ENCODE data around the gene RASAL2. TPM values are rescaled to one million over a fixed set of nuclear protein-coding genes. Genes with fewer than 3 reads are reported as not detected.

Gene RASAL2
- total RNA-seq, 4 donors from 2014 or later, result 17.9 to 27.3 (median 23.5) TPM

- WGBS, 2 donors, result 82% methylated on average over 6 of the region's 6 CpGs
- Histone ChIP-seq H3K4me1 (peaks cover 0 to 4% of the 10 kb centered on the region in 2 donors), H3K27me3 (no peaks in the 10 kb centered on the region), H3K27ac (no peak overlapping the region), H3K36me3 (no peaks in the 10 kb centered on the region), H3K9me3 (no peaks in the 10 kb centered on the region), H3K4me3 (replicated peaks in 1 of 3) (no peak overlapping the region)
- TF ChIP-seq POLR2A (IDR thresholded peaks at IDR 0.05), result no peak
- TF ChIP-seq CTCF (IDR thresholded peaks at IDR 0.05), result no peak
- no peak for DNase-seq
- intact Hi-C loops (cut with DNase I), result no loop called here
These were observed 61.8 kb downstream of the RASAL2 start for GRCh38 chr1:178155481-178156255.

DNA sequence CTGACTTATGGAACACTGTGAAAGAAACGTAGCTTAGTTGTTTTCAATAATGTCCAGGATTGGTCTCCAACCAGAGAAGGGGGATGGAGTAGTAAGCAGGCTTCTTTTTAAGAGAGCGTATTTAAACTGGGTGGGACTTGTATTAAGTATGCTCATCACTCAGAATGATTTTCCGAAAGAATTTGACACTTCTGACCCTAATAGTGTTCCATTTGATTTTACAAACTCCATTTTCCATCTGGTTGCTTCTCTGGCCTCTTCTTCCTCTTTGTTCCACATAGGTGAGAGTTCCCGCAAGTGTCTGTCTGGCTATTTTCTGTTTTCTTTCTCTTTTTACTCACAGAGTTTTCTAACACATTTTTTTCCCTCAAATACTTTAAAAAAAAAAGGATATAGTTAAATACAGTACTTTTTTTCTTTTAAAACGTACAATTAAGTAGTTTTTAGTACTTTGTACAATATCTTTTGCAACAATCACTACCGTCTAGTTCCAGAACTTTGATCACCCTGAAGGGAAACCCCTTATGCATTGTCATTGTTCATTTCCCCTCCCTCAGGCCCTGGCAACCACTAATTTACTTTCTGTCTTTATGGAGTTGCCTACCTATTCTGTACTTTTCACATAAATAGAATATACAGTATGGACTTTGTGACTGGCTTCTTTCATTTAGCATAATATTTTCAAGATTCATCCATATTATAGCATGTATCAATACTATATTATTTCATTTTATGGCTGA, 67.0 kb downstream of the RASAL2 start:
- no peak for DNase-seq
- TF ChIP-seq POLR2A (IDR thresholded peaks at IDR 0.05) (no peak), CTCF (IDR thresholded peaks at IDR 0.05) (no peak)
- no peak overlapping the region for H3K4me3 ChIP-seq (replicated peaks in 1 of 3)
- peaks cover 0 to 4% of the 10 kb centered on the region in 2 donors for H3K4me1 ChIP-seq
- intact Hi-C loops (cut with DNase I), result no loop called here
- H3K27me3 ChIP-seq, result no peaks in the 10 kb centered on the region
- H3K9me3 ChIP-seq, result no peaks in the 10 kb centered on the region
- H3K27ac ChIP-seq, result no peak overlapping the region
- 68 to 76% methylated on average over 6 of the region's 6 CpGs for WGBS, 2 donors
- no peaks in the 10 kb centered on the region for H3K36me3 ChIP-seq

GRCh38 chr1:178161516-178161915, 67.6 kb downstream of the RASAL2 start:
- H3K9me3 ChIP-seq, result no peaks in the 10 kb centered on the region
- H3K36me3 ChIP-seq, result no peaks in the 10 kb centered on the region
- no peaks in the 10 kb centered on the region for H3K27me3 ChIP-seq
- intact Hi-C loops (cut with DNase I), result no loop called here
- no peak overlapping the region for H3K4me3 ChIP-seq (replicated peaks in 1 of 3)
- WGBS, 2 donors, result 74 to 78% methylated on average over 2 of the region's 2 CpGs
- H3K27ac ChIP-seq, result no peak overlapping the region
- no peak for DNase-seq
- TF ChIP-seq CTCF (IDR thresholded peaks at IDR 0.05) (no peak), POLR2A (IDR thresholded peaks at IDR 0.05) (no peak)
- peaks cover 0 to 4% of the 10 kb centered on the region in 2 donors for H3K4me1 ChIP-seq

DNA sequence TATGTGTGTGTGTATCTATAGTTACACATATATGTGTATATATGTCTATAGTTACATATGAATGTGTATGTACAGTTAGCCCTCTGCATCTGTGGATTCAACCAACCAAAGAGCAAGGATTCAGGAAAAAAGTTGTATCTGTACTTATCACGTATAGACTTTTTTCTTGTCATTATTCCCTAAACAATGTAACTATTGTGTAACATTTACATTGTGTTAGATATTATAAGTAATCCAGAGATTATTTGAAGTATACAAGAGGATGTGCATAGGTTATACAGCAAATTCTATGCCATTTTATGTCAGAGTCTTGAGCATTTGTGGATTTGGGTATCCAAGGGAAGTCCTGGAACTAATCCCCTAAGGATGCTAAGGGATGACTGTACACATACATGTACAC, 71.3 kb downstream of the RASAL2 start:
- no peak overlapping the region for H3K27ac ChIP-seq
- no peaks in the 10 kb centered on the region for H3K4me1 ChIP-seq
- TF ChIP-seq CTCF (IDR thresholded peaks at IDR 0.05), result no peak
- no peak for TF ChIP-seq POLR2A (IDR thresholded peaks at IDR 0.05)
- DNase-seq, result no peak
- no peaks in the 10 kb centered on the region for H3K36me3 ChIP-seq
- no peaks in the 10 kb centered on the region for H3K27me3 ChIP-seq
- intact Hi-C loops (cut with DNase I), result no loop called here
- no peak overlapping the region for H3K4me3 ChIP-seq (replicated peaks in 1 of 3)
- WGBS, 2 donors, result 94 to 97% methylated on average over 1 of the region's 1 CpG
- H3K9me3 ChIP-seq, result no peaks in the 10 kb centered on the region

- intact Hi-C loops (cut with DNase I), result no loop called here
- H3K27me3 ChIP-seq, result no peaks in the 10 kb centered on the region
- H3K4me3 ChIP-seq (replicated peaks in 1 of 3), result no peak overlapping the region
- H3K27ac ChIP-seq, result no peak overlapping the region
- WGBS, 2 donors, result 81 to 82% methylated on average over 1 of the region's 1 CpG
- H3K4me1 ChIP-seq, result no peaks in the 10 kb centered on the region
- H3K9me3 ChIP-seq, result no peaks in the 10 kb centered on the region
- H3K36me3 ChIP-seq, result no peaks in the 10 kb centered on the region
- no peak for DNase-seq
- no peak for TF ChIP-seq CTCF (IDR thresholded peaks at IDR 0.05)
- TF ChIP-seq POLR2A (IDR thresholded peaks at IDR 0.05), result no peak
These were observed 72.6 kb downstream of the RASAL2 start for GRCh38 chr1:178166429-178167024.

Data from thyroid gland (tissue), 4 donors.